Stimulated activated naive CD8-positive, alpha-beta T cell treated with anti-CD3 and anti-CD28 coated beads, Interleukin-15, Interleukin-2, amounts not matched to agents 100 U/mL and 50 U/mL, for 24 hours (primary cell): Measurements from ENCODE around the gene TPGS2.
A peak's percentile ranks its signal among the peaks of the same experiment; 100 is the strongest.
"Not testable (repeated sequence)": the region's sequence is repeated elsewhere in the genome, so short reads cannot be mapped to it uniquely, and the experiment has no call there.

Experiments
- ATAC-seq: fragments of 150-1000 bp; cut with Tn5 transposase; one replicate; pipeline ENCODE4 v1.10.0; 2021
- DNase-seq: peaks from one replicate; pipeline ENCODE4 v3.0.0; 2021

TPGS2 gene

GRCh38 chr18:36775396-36775795 is 53.4 kb downstream of the TPGS2 start:
- no peak for ATAC-seq
- no peak for DNase-seq

- DNase-seq (no peak), ATAC-seq (no peak)
Observed at GRCh38 chr18:36772241-36772723, 56.5 kb downstream of the TPGS2 start.

GRCh38 chr18:36771245-36771644 is 57.6 kb downstream of the TPGS2 start:
- no peak for ATAC-seq
- no peak for DNase-seq

- no peak for ATAC-seq
- no peak for DNase-seq
Observed at GRCh38 chr18:36770315-36770946, 58.4 kb downstream of the TPGS2 start.

- ATAC-seq (no peak), DNase-seq (peak; percentile 26)
Observed at GRCh38 chr18:36769611-36770314, 59.0 kb downstream of the TPGS2 start.

- DNase-seq, result no peak
- ATAC-seq, result no peak
Observed at GRCh38 chr18:36769172-36769571, 59.6 kb downstream of the TPGS2 start.

GRCh38 chr18:36766836-36767235 is 62.0 kb downstream of the TPGS2 start:
- no peak for ATAC-seq
- no peak for DNase-seq

GRCh38 chr18:36762965-36763364 is 65.8 kb downstream of the TPGS2 start:
- not testable (repeated sequence) for DNase-seq, ATAC-seq

GRCh38 chr18:36762074-36762473 is 66.7 kb downstream of the TPGS2 start:
- ATAC-seq, result no peak
- no peak for DNase-seq

GRCh38 chr18:36761186-36761698 is 67.6 kb downstream of the TPGS2 start:
- ATAC-seq, result no peak

GRCh38 chr18:36760598-36760997 is 68.2 kb downstream of the TPGS2 start:
- ATAC-seq (no peak), DNase-seq (no peak)

More at GRCh38 chr18:36761186-36761698, 67.6 kb downstream of the TPGS2 start:
- no peak for DNase-seq

GRCh38 chr18:36759167-36759776 is 69.5 kb downstream of the TPGS2 start:
- DNase-seq (no peak), ATAC-seq (no peak)

- DNase-seq (no peak), ATAC-seq (no peak)
Observed at GRCh38 chr18:36758623-36759022, 70.2 kb downstream of the TPGS2 start.

- ATAC-seq (no peak), DNase-seq (no peak)
Observed at GRCh38 chr18:36757991-36758390, 70.8 kb downstream of the TPGS2 start.

GRCh38 chr18:36757081-36757480 is 71.7 kb downstream of the TPGS2 start:
- no peak for DNase-seq

GRCh38 chr18:36756242-36756641 is 72.6 kb downstream of the TPGS2 start:
- DNase-seq, result no peak
- ATAC-seq, result no peak

More at GRCh38 chr18:36757081-36757480, 71.7 kb downstream of the TPGS2 start:
- ATAC-seq, result no peak

GRCh38 chr18:36752929-36753865 is 75.6 kb downstream of the TPGS2 start:
- ATAC-seq, result no peak

GRCh38 chr18:36745219-36745975 is 83.4 kb downstream of the TPGS2 start:
- ATAC-seq (no peak), DNase-seq (no peak)

More at GRCh38 chr18:36752929-36753865, 75.6 kb downstream of the TPGS2 start:
- DNase-seq, result no peak

- DNase-seq, result no peak
- ATAC-seq, result no peak
Observed at GRCh38 chr18:36744261-36744876, 84.4 kb downstream of the TPGS2 start.
